H9 (cell line): ENCODE data around the gene CFAP97. TPM values are rescaled to one million over a fixed set of nuclear protein-coding genes. Genes with fewer than 3 reads are reported as not detected.

ENCODE experiments used
- DNase-seq: peaks from one replicate; pipeline ENCODE4 v3.0.0-alpha.2; 2017
- H2AFZ ChIP-seq: one replicate; pipeline ENCODE4 v1.6.1; 2013; ENCODE audit warnings: mild to moderate bottlenecking, low read length, control low read depth, moderate library complexity
- H2AK5ac ChIP-seq: 2 replicates; pipeline ENCODE4 v1.6.1; 2013; ENCODE audit warnings: low read length, control low read depth, mixed read lengths; ENCODE audit not compliant: insufficient read length
- H2BK120ac ChIP-seq: one replicate; pipeline ENCODE4 v1.6.1; 2013; ENCODE audit warnings: low read depth, mild to moderate bottlenecking, low read length, control low read depth, inconsistent platforms; ENCODE audit not compliant: poor library complexity, severe bottlenecking
- H2BK12ac ChIP-seq: 2 replicates; pipeline ENCODE4 v1.6.1; 2013; ENCODE audit warnings: low read length, control low read depth, mixed read lengths, low read depth; ENCODE audit not compliant: insufficient read length
- H2BK15ac ChIP-seq: 2 replicates; pipeline ENCODE4 v1.6.1; 2013; ENCODE audit warnings: low read depth, low read length, control low read depth
- H2BK20ac ChIP-seq: one replicate; pipeline ENCODE4 v1.6.1; 2013; ENCODE audit warnings: low read depth, mild to moderate bottlenecking, low read length, control low read depth, inconsistent platforms; ENCODE audit not compliant: poor library complexity, severe bottlenecking
- H2BK5ac ChIP-seq: 2 replicates; pipeline ENCODE4 v1.6.1; 2013; ENCODE audit warnings: low read length, control low read depth, mixed read lengths; ENCODE audit not compliant: insufficient read length
- H3K14ac ChIP-seq: 2 replicates; pipeline ENCODE4 v1.6.1; 2013; ENCODE audit warnings: low read length, control low read depth; ENCODE audit not compliant: insufficient read depth
- H3K18ac ChIP-seq: 2 replicates; pipeline ENCODE4 v1.6.1; 2013; ENCODE audit warnings: low read depth, mild to moderate bottlenecking, mixed read lengths, low read length, control low read depth; ENCODE audit not compliant: insufficient read length
- H3K23ac ChIP-seq: 2 replicates; pipeline ENCODE4 v1.6.1; 2013; ENCODE audit warnings: low read length, control low read depth, mixed read lengths, low read depth; ENCODE audit not compliant: insufficient read length
- H3K23me2 ChIP-seq: 2 replicates; pipeline ENCODE4 v1.6.1; 2013; ENCODE audit warnings: low read depth, mild to moderate bottlenecking, mixed read lengths, low read length, control low read depth; ENCODE audit not compliant: insufficient read length, poor library complexity, severe bottlenecking
- H3K27ac ChIP-seq: 2 replicates; pipeline ENCODE4 v1.5.1; 2013; ENCODE audit warnings: low read length, control low read depth, mixed read lengths, low read depth; ENCODE audit not compliant: insufficient read length
- H3K27me3 ChIP-seq: 2 replicates; pipeline ENCODE4 v1.6.1; 2013; ENCODE audit warnings: low read length, control low read depth, inconsistent platforms; ENCODE audit not compliant: insufficient read depth
- H3K4ac ChIP-seq: 2 replicates; pipeline ENCODE4 v1.6.1; 2013; ENCODE audit warnings: low read depth, mild to moderate bottlenecking, control low read depth, inconsistent platforms, low read length, moderate library complexity
- H3K4me1 ChIP-seq: 2 replicates; pipeline ENCODE4 v1.6.1; 2013; ENCODE audit warnings: low read length, control low read depth, inconsistent platforms; ENCODE audit not compliant: insufficient read depth
- H3K4me2 ChIP-seq: 2 replicates; pipeline ENCODE4 v1.6.1; 2013; ENCODE audit warnings: low read length, control low read depth, mixed read lengths; ENCODE audit not compliant: insufficient read length, insufficient read depth
- H3K56ac ChIP-seq: 2 replicates; pipeline ENCODE4 v1.6.1; 2013; ENCODE audit warnings: low read depth, mild to moderate bottlenecking, mixed read lengths, low read length, control low read depth; ENCODE audit not compliant: insufficient read length
- H3K79me1 ChIP-seq: 2 replicates; pipeline ENCODE4 v1.6.1; 2013; ENCODE audit warnings: low read depth, mild to moderate bottlenecking, moderate library complexity, low read length, control low read depth, inconsistent platforms; ENCODE audit not compliant: insufficient read depth, poor library complexity, severe bottlenecking
- H3K79me2 ChIP-seq: 2 replicates; pipeline ENCODE4 v1.6.1; 2013; ENCODE audit warnings: low read length, control low read depth, inconsistent platforms; ENCODE audit not compliant: insufficient read depth
- H3K9ac ChIP-seq: 2 replicates; pipeline ENCODE4 v1.6.1; 2013; ENCODE audit warnings: low read length, control low read depth, mixed read lengths; ENCODE audit not compliant: insufficient read length; ENCODE audit errors: extremely low read depth
- H3K9me3 ChIP-seq: one replicate; pipeline ENCODE4 v1.6.1; 2013; ENCODE audit warnings: low read depth, low read length, inconsistent platforms; ENCODE audit not compliant: control insufficient read depth
- H3T11ph ChIP-seq: one replicate; pipeline ENCODE4 v1.6.1; 2013; ENCODE audit warnings: mild to moderate bottlenecking, low read length, control low read depth, inconsistent platforms
- H4K20me1 ChIP-seq: one replicate; pipeline ENCODE4 v1.6.1; 2013; ENCODE audit not compliant: control insufficient read depth, insufficient read length, insufficient read depth
- H4K5ac ChIP-seq: 2 replicates; pipeline ENCODE4 v1.6.1; 2013; ENCODE audit warnings: low read depth, mild to moderate bottlenecking, mixed read lengths, low read length, control low read depth; ENCODE audit not compliant: insufficient read length
- H4K8ac ChIP-seq: replicated peaks from 2 replicates; pipeline ENCODE4 v1.6.1; 2013; ENCODE audit warnings: low read length, control low read depth, mixed read lengths, low read depth; ENCODE audit not compliant: insufficient read length
- H4K91ac ChIP-seq: 2 replicates; pipeline ENCODE4 v1.6.1; 2013; ENCODE audit warnings: low read depth, mild to moderate bottlenecking, moderate library complexity, mixed read lengths, low read length, control low read depth; ENCODE audit not compliant: insufficient read length
- H3K27ac Mint-ChIP-seq, 3 experiments: 2 replicates in 2 of 3; 3 replicates in 1 of 3; pipeline ENCODE4 v1.8.0; 2020 to 2021; ENCODE audit warnings: mixed read lengths in 3 of 3, mild to moderate bottlenecking in 1 of 3, moderate library complexity in 1 of 3
- H3K27me3 Mint-ChIP-seq: 2 replicates; pipeline ENCODE4 v1.8.0; 2021; ENCODE audit warnings: low read depth, mild to moderate bottlenecking, moderate library complexity, mixed read lengths
- H3K36me3 Mint-ChIP-seq, 3 experiments: 2 replicates in 2 of 3; 3 replicates in 1 of 3; pipeline ENCODE4 v1.8.0; 2020 to 2021; ENCODE audit warnings: low read depth in 3 of 3, mixed read lengths in 3 of 3; ENCODE audit not compliant: insufficient read depth in 1 of 3
- H3K4me1 Mint-ChIP-seq, 2 experiments: 2 replicates each; pipeline ENCODE4 v1.8.0; 2020; ENCODE audit warnings: mixed read lengths in 2 of 2
- H3K4me3 Mint-ChIP-seq, 2 experiments: 2 replicates in 1 of 2; 3 replicates in 1 of 2; pipeline ENCODE4 v1.8.0; 2020 to 2021; ENCODE audit warnings: mild to moderate bottlenecking in 2 of 2, mixed read lengths in 2 of 2, moderate library complexity in 1 of 2
- H3K9me3 Mint-ChIP-seq, 2 experiments: 2 replicates in 1 of 2; 3 replicates in 1 of 2; pipeline ENCODE4 v1.8.0; 2020; ENCODE audit warnings: mild to moderate bottlenecking in 2 of 2, mixed read lengths in 2 of 2, moderate library complexity in 1 of 2
- CTCF ChIP-seq: fragments of 200-600 bp; sonication (generic); conservative IDR thresholded peaks from 3 replicates; pipeline ENCODE4 v1.8.0; 2021; ENCODE audit warnings: antibody characterized with exemption, mild to moderate bottlenecking
- WGBS: extraction: QIAGEN DNeasy Blood & Tissue Kit; methylation state at CpG from one replicate; pipeline ENCODE4 v1.1.7; 2013; ENCODE audit warnings: missing lambda C conversion rate, low lambda C conversion rate, mixed read lengths; ENCODE audit not compliant: insufficient read length; ENCODE audit errors: extremely low coverage; 5-methylcytosine and 5-hydroxymethylcytosine counted together
- total RNA-seq: library from RNA; stranded (reverse); gene quantifications from 2 replicates; pipeline ENCODE4 v1.2.1, GENCODE V29; 2021

The CFAP97 gene
- total RNA-seq, 1 experiment from 2014 or later = 39.3 TPM

- no peak overlapping the region for H3K4ac ChIP-seq
- Mint-ChIP-seq H3K4me3 (peak overlapping the region; percentile 80 to 90), H3K9me3 (no peaks in the 10 kb centered on the region), H3K4me1 (peaks cover 20 to 22% of the 10 kb centered on the region in 2 experiments), H3K27me3 (no peaks in the 10 kb centered on the region; the same call in 1 of the 2 replicates), H3K36me3 (peaks cover 4 to 25% (median 24%) of the 10 kb centered on the region in 3 experiments; a peak in 6 of 7 replicates), H3K27ac (peak overlapping the region in 1 of 3 experiments; percentile 81; a peak in 5 of 7 replicates)
- no peaks in the 10 kb centered on the region for H3K4me1 ChIP-seq
- H3K23me2 ChIP-seq = peaks cover 5% of the 10 kb centered on the region
- no peak overlapping the region for H3K18ac ChIP-seq
- no peaks in the 10 kb centered on the region for H3K9me3 ChIP-seq
- DNase-seq = no peak
- no peak overlapping the region for H2BK120ac ChIP-seq
- no peak overlapping the region for H2BK5ac ChIP-seq
- H3K27ac ChIP-seq = no peak overlapping the region
- H2BK20ac ChIP-seq = no peak overlapping the region
- H3K27me3 ChIP-seq = no peaks in the 10 kb centered on the region
- no peak overlapping the region for H3T11ph ChIP-seq
- H3K79me2 ChIP-seq = no peaks in the 10 kb centered on the region; the same call in 1 of the 2 replicates
- H2BK15ac ChIP-seq = no peak overlapping the region
- H3K14ac ChIP-seq = no peak overlapping the region; the same call in 1 of the 2 replicates
- H3K9ac ChIP-seq = no peak overlapping the region
- H4K20me1 ChIP-seq = no peaks in the 10 kb centered on the region
- WGBS = no CpG with 5 or more reads among the region's 11 CpGs
- H3K79me1 ChIP-seq = no peaks in the 10 kb centered on the region
- H2AFZ ChIP-seq = no peak overlapping the region
- no peak for TF ChIP-seq CTCF
- H3K56ac ChIP-seq = no peak overlapping the region
- no peak overlapping the region for H3K23ac ChIP-seq
- no peak overlapping the region for H2BK12ac ChIP-seq
- H4K91ac ChIP-seq = no peak overlapping the region
- H4K8ac ChIP-seq = no peak overlapping the region
- H4K5ac ChIP-seq = no peak overlapping the region
- no peak overlapping the region for H2AK5ac ChIP-seq
- peak overlapping the region; percentile 75 for H3K4me2 ChIP-seq
Measured at GRCh38 chr4:185142564-185142911, 61.3 kb downstream of the CFAP97 start.
